Measurements from ENCODE around the gene KLHL17.
A peak's percentile ranks its signal among the peaks of the same experiment; 100 is the strongest.
"Not testable (repeated sequence)": the region's sequence is repeated elsewhere in the genome, so short reads cannot be mapped to it uniquely, and the experiment has no call there.

The KLHL17 gene

GRCh38 chr1:978835-979743, 18.7 kb downstream of the KLHL17 start:
- DNase-seq (ENCODE audit: extremely low read depth in 1 of 2, low read depth in 1 of 2): no peak

- DNase-seq (ENCODE audit: extremely low read depth in 1 of 2, low read depth in 1 of 2): no peak
Observed at GRCh38 chr1:979744-980072, 19.3 kb downstream of the KLHL17 start.

- no peak for DNase-seq (ENCODE audit: extremely low read depth in 1 of 2, low read depth in 1 of 2)
Observed at GRCh38 chr1:980137-980571, 19.8 kb downstream of the KLHL17 start.

GRCh38 chr1:980602-981395, 20.4 kb downstream of the KLHL17 start:
- DNase-seq (ENCODE audit: extremely low read depth in 1 of 2, low read depth in 1 of 2): no peak

- no peak for DNase-seq (ENCODE audit: extremely low read depth in 1 of 2, low read depth in 1 of 2)
Observed at GRCh38 chr1:981491-981954, 21.1 kb downstream of the KLHL17 start.

GRCh38 chr1:981955-982558, 21.7 kb downstream of the KLHL17 start, which contains the start of gene PERM1:
PERM1 (minus strand) TSS chr1:982093; CDS start chr1:981029, 1,064 bp downstream.
- DNase-seq (ENCODE audit: extremely low read depth in 1 of 2, low read depth in 1 of 2): no peak

GRCh38 chr1:982765-983436, 22.5 kb downstream of the KLHL17 start:
- DNase-seq (ENCODE audit: extremely low read depth in 1 of 2, low read depth in 1 of 2): no peak

GRCh38 chr1:983798-984475, 23.6 kb downstream of the KLHL17 start:
- peak in 1 of 2 donors; percentile 54 for DNase-seq (ENCODE audit: extremely low read depth in 1 of 2, low read depth in 1 of 2)

- DNase-seq (ENCODE audit: extremely low read depth in 1 of 2, low read depth in 1 of 2): no peak
Observed at GRCh38 chr1:984476-984814, 24.1 kb downstream of the KLHL17 start.

- no peak for DNase-seq (ENCODE audit: extremely low read depth in 1 of 2, low read depth in 1 of 2)
Observed at GRCh38 chr1:985126-985525, 24.7 kb downstream of the KLHL17 start.

GRCh38 chr1:988061-988460, 27.7 kb downstream of the KLHL17 start:
- not testable (repeated sequence) for DNase-seq (ENCODE audit: extremely low read depth in 1 of 2, low read depth in 1 of 2)

- DNase-seq (ENCODE audit: extremely low read depth in 1 of 2, low read depth in 1 of 2): not testable (repeated sequence)
Observed at GRCh38 chr1:991275-991674, 30.9 kb downstream of the KLHL17 start.

- DNase-seq (ENCODE audit: extremely low read depth in 1 of 2, low read depth in 1 of 2): no peak
Observed at GRCh38 chr1:991895-992294, 31.5 kb downstream of the KLHL17 start.

GRCh38 chr1:992362-992761, 32.0 kb downstream of the KLHL17 start:
- no peak for DNase-seq (ENCODE audit: extremely low read depth in 1 of 2, low read depth in 1 of 2)

GRCh38 chr1:993379-993995, 33.1 kb downstream of the KLHL17 start:
- no peak for DNase-seq (ENCODE audit: extremely low read depth in 1 of 2, low read depth in 1 of 2)

- DNase-seq (ENCODE audit: extremely low read depth in 1 of 2, low read depth in 1 of 2): not testable (repeated sequence)
Observed at GRCh38 chr1:994546-994945, 34.2 kb downstream of the KLHL17 start.

- DNase-seq (ENCODE audit: extremely low read depth in 1 of 2, low read depth in 1 of 2): no peak
Observed at GRCh38 chr1:995665-996633, 35.6 kb downstream of the KLHL17 start.

GRCh38 chr1:996851-997712, 36.7 kb downstream of the KLHL17 start:
- no peak for DNase-seq (ENCODE audit: extremely low read depth in 1 of 2, low read depth in 1 of 2)

Measured in activated CD8-positive, alpha-beta memory T cell treated with anti-CD3 and anti-CD28 coated beads for 1 hour (primary cell).